SK-N-SH (cell line): ENCODE data around the gene GALNS.

Source experiments
- CHD2 ChIP-seq: fragments of 150-350 bp; IDR thresholded peaks from 2 replicates; pipeline ENCODE4 v1.6.1; 2018; ENCODE audit warnings: low read length; ENCODE audit not compliant: partially characterized antibody
- EP300 ChIP-seq, 2 experiments: IDR thresholded peaks; 2 replicates each; pipeline versions ENCODE4 v1.4.0 to v1.6.1; 2012; ENCODE audit warnings: borderline replicate concordance in 1 of 2, low read depth in 1 of 2, low read length in 1 of 2
- FOXJ3 ChIP-seq: sonication (generic); formaldehyde crosslinking; IDR thresholded peaks from 2 replicates; pipeline ENCODE4 v1.5.1; 2020; ENCODE audit warnings: mild to moderate bottlenecking, missing genetic modification reagents
- FOXM1 ChIP-seq: IDR thresholded peaks from 2 replicates; pipeline ENCODE4 v1.4.0; 2012; ENCODE audit warnings: low read depth, mild to moderate bottlenecking
- GABPA ChIP-seq: IDR thresholded peaks from 2 replicates; pipeline ENCODE4 v1.4.0; 2012; ENCODE audit warnings: low read depth, mild to moderate bottlenecking
- POLR2AphosphoS5 ChIP-seq: IDR thresholded peaks from 2 replicates; pipeline ENCODE4 v1.6.1; 2012; ENCODE audit warnings: low read depth, low read length
- TAF1 ChIP-seq: IDR thresholded peaks from 2 replicates; pipeline ENCODE4 v1.6.1; 2012; ENCODE audit warnings: low read depth, mild to moderate bottlenecking, low read length, moderate library complexity, borderline replicate concordance
- YY1 ChIP-seq: IDR thresholded peaks from 2 replicates; pipeline ENCODE4 v1.4.0; 2012; ENCODE audit warnings: low read depth, mild to moderate bottlenecking
- ZBTB33 ChIP-seq: IDR thresholded peaks from 2 replicates; pipeline ENCODE4 v1.4.0; 2012; ENCODE audit warnings: low read depth, borderline replicate concordance
- TF ChIP-seq, protein P1 (sequence below): IDR thresholded peaks from 2 replicates; pipeline ENCODE4; 2012
- TF ChIP-seq, protein P2 (sequence below): fragments of 150-350 bp; IDR thresholded peaks from 2 replicates; pipeline ENCODE4 v1.6.1; 2016; ENCODE audit warnings: mild to moderate bottlenecking, low read depth, low read length
- TF ChIP-seq, protein P3 (sequence below): fragments of 200-600 bp; sonication (generic); IDR thresholded peaks from 2 replicates; pipeline ENCODE4 v1.6.1; 2017; ENCODE audit warnings: antibody characterized with exemption, mild to moderate bottlenecking, moderate library complexity
- TF ChIP-seq, protein P4 (sequence below): IDR thresholded peaks from 2 replicates; pipeline ENCODE4 v1.4.0; 2012; ENCODE audit warnings: low read depth
- TF ChIP-seq, protein P5 (sequence below): IDR thresholded peaks from 2 replicates; pipeline ENCODE4 v1.6.1; 2012; ENCODE audit warnings: mild to moderate bottlenecking, low read depth, low read length, moderate library complexity

GRCh38 chr16:88770461-88771293 lies 86.1 kb downstream of the GALNS start:
- no peak for TF ChIP-seq FOXJ3 (CRISPR knock-in tag)
- TF ChIP-seq, protein P1, sequence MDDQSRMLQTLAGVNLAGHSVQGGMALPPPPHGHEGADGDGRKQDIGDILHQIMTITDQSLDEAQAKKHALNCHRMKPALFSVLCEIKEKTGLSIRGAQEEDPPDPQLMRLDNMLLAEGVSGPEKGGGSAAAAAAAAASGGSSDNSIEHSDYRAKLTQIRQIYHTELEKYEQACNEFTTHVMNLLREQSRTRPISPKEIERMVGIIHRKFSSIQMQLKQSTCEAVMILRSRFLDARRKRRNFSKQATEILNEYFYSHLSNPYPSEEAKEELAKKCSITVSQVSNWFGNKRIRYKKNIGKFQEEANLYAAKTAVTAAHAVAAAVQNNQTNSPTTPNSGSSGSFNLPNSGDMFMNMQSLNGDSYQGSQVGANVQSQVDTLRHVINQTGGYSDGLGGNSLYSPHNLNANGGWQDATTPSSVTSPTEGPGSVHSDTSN = peak; percentile 75
- TF ChIP-seq, protein P2, sequence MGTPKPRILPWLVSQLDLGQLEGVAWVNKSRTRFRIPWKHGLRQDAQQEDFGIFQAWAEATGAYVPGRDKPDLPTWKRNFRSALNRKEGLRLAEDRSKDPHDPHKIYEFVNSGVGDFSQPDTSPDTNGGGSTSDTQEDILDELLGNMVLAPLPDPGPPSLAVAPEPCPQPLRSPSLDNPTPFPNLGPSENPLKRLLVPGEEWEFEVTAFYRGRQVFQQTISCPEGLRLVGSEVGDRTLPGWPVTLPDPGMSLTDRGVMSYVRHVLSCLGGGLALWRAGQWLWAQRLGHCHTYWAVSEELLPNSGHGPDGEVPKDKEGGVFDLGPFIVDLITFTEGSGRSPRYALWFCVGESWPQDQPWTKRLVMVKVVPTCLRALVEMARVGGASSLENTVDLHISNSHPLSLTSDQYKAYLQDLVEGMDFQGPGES = no peak
- TF ChIP-seq CHD2 = no peak
- no peak for TF ChIP-seq GABPA
- TF ChIP-seq, protein P3, sequence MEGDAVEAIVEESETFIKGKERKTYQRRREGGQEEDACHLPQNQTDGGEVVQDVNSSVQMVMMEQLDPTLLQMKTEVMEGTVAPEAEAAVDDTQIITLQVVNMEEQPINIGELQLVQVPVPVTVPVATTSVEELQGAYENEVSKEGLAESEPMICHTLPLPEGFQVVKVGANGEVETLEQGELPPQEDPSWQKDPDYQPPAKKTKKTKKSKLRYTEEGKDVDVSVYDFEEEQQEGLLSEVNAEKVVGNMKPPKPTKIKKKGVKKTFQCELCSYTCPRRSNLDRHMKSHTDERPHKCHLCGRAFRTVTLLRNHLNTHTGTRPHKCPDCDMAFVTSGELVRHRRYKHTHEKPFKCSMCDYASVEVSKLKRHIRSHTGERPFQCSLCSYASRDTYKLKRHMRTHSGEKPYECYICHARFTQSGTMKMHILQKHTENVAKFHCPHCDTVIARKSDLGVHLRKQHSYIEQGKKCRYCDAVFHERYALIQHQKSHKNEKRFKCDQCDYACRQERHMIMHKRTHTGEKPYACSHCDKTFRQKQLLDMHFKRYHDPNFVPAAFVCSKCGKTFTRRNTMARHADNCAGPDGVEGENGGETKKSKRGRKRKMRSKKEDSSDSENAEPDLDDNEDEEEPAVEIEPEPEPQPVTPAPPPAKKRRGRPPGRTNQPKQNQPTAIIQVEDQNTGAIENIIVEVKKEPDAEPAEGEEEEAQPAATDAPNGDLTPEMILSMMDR = no peak
- TF ChIP-seq YY1 = no peak
- TF ChIP-seq, protein P4, sequence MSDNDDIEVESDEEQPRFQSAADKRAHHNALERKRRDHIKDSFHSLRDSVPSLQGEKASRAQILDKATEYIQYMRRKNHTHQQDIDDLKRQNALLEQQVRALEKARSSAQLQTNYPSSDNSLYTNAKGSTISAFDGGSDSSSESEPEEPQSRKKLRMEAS = peak; percentile 64
- 0 out of 2 replicates have a peak, but pooled peaks have one; percentile 18 for TF ChIP-seq TAF1
- TF ChIP-seq, protein P5, sequence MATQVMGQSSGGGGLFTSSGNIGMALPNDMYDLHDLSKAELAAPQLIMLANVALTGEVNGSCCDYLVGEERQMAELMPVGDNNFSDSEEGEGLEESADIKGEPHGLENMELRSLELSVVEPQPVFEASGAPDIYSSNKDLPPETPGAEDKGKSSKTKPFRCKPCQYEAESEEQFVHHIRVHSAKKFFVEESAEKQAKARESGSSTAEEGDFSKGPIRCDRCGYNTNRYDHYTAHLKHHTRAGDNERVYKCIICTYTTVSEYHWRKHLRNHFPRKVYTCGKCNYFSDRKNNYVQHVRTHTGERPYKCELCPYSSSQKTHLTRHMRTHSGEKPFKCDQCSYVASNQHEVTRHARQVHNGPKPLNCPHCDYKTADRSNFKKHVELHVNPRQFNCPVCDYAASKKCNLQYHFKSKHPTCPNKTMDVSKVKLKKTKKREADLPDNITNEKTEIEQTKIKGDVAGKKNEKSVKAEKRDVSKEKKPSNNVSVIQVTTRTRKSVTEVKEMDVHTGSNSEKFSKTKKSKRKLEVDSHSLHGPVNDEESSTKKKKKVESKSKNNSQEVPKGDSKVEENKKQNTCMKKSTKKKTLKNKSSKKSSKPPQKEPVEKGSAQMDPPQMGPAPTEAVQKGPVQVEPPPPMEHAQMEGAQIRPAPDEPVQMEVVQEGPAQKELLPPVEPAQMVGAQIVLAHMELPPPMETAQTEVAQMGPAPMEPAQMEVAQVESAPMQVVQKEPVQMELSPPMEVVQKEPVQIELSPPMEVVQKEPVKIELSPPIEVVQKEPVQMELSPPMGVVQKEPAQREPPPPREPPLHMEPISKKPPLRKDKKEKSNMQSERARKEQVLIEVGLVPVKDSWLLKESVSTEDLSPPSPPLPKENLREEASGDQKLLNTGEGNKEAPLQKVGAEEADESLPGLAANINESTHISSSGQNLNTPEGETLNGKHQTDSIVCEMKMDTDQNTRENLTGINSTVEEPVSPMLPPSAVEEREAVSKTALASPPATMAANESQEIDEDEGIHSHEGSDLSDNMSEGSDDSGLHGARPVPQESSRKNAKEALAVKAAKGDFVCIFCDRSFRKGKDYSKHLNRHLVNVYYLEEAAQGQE = no peak
- peak in 1 of 2 experiments; percentile 83; a peak in 1 of 4 replicates for TF ChIP-seq EP300 (IDR thresholded peaks at IDR 0.05; ENCODE audit: borderline replicate concordance in 1 of 2, low read depth in 1 of 2, low read length in 1 of 2)
- TF ChIP-seq POLR2AphosphoS5 = peak; percentile 52; the same call in 1 of the 2 replicates
- TF ChIP-seq ZBTB33 = peak; percentile 56; the same call in 1 of the 2 replicates
- TF ChIP-seq FOXM1 = no peak
